ENCODE results near the gene CRABP1.

Gene CRABP1

GRCh38 chr15:78340231-78341056 lies at the start of gene CRABP1:
TSS of gene CRABP1 (plus strand) at chr15:78340353. CDS start at chr15:78340429, 76 bp downstream.
- no peak for DNase-seq (ENCODE audit: low read depth)

DNA sequence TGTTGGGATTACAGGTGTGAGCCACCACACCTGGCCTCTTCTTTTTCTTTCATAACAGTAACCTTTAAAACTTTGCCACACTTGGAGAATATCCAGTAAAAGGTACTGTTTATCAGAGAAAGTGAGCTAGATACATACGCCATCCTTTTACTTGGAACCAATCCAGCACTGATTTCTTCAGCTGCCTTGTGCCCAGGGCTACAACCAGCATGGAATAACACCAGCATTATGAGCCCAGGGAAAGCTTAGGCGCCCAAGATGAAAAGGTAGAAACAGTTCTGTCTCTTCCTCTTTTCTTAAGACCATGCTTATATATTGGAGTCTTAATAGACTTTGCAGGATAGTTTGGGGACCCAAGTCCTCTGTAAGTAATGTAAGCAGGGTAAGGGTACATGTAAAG lies 49.1 kb upstream of the CRABP1 start:
- no peak for DNase-seq (ENCODE audit: low read depth)

GRCh38 chr15:78291698-78292097 lies 48.5 kb upstream of the CRABP1 start:
- DNase-seq (ENCODE audit: low read depth): no peak

GRCh38 chr15:78292219-78292618 lies 47.9 kb upstream of the CRABP1 start:
- no peak for DNase-seq (ENCODE audit: low read depth)

GRCh38 chr15:78299101-78299930 lies 40.8 kb upstream of the CRABP1 start, which contains the start of gene SKIC8:
TSS of gene SKIC8 (minus strand) at chr15:78299609. CDS start at chr15:78295686, 3,923 bp downstream.
- DNase-seq (ENCODE audit: low read depth): peak; percentile 84

DNA sequence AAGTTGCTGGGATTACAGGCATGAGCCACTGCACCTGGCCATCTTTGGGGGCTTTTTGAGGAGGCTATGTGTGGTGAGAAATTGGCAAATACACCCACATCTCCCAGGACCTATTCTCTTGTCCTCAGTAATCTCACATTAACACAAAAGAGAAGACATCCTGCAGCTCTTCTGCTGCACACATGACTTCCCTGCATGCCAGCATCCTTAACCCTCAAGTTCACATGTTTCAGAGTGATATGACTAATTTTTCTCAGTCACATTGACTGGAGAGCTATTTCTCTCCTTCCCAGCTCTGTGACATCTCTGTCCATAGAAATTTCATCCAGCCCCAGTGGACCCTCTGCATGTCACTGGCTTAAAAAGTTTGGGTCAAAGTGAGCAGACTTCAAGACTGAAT lies 38.8 kb upstream of the CRABP1 start:
- DNase-seq (ENCODE audit: low read depth): no peak

- DNase-seq (ENCODE audit: low read depth): no peak
Observed at GRCh38 chr15:78301828-78302227, 38.3 kb upstream of the CRABP1 start.

DNA sequence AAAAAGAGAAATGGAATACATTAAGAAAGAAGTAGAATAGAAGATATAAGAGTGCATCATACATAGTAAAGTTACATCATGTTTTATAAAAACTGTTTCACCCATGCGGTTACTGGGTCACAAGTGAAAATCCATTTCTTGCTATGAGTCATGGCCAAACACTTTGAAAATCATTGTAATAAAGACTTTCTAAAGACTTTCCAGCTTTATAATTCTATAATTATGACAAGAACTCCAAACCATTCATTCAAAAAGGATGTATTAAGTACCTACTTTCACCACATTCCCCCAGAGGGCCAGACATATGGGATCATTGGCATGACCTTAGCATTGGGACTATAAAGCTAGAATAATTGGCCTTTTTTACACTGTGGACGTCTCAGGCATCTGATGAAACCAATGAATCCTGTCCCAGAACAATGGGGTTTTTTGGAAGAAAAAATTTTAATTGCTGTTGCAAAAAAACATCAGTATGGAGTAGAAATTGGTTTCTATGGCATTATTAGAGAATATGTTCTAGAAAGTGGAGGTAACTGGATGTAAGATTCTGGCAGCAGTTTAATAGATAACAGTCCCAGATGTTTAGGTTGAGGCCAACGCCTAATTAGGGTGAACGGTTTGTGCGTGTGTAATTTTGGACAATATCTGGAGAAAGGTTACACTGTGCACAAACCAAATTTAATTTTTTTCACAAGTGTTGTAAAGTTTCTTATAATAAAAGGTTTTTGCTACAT lies 37.4 kb upstream of the CRABP1 start:
- DNase-seq (ENCODE audit: low read depth): no peak

- no peak for DNase-seq (ENCODE audit: low read depth)
Observed at GRCh38 chr15:78304216-78305066, 35.7 kb upstream of the CRABP1 start.

- DNase-seq (ENCODE audit: low read depth): no peak
Observed at GRCh38 chr15:78306176-78306774, 33.9 kb upstream of the CRABP1 start.

GRCh38 chr15:78307976-78308375 lies 32.2 kb upstream of the CRABP1 start:
- DNase-seq (ENCODE audit: low read depth): no peak

DNA sequence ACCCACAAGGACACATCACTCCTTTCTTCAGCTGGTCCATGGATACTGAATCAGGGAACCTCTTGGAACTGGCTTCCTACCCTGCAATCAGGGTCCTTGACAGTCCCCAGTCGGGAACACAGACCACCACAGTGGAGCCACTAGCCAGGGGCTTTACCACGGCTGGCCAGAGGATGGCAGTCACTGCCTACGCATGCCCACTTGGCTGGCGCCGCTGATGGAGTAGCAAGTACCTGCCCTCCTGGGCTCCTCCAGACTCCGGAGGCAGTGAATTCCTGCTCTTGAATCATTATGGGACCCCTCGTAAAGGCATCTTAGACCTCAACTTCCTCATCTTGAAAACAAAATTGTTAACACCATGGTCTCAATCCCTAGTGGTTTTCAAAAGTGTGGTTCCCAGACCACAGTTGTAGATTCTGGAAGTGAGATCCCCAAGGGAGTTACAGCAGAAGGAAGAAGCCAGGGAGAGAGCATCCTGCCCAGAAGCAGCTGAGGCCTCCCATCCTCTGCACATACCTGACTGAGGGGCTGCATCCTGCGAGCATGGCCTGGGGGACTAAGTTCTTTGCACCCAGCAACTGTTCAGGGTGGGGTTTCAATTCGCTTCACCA lies 31.6 kb upstream of the CRABP1 start:
- DNase-seq (ENCODE audit: low read depth): peak; percentile 8

DNA sequence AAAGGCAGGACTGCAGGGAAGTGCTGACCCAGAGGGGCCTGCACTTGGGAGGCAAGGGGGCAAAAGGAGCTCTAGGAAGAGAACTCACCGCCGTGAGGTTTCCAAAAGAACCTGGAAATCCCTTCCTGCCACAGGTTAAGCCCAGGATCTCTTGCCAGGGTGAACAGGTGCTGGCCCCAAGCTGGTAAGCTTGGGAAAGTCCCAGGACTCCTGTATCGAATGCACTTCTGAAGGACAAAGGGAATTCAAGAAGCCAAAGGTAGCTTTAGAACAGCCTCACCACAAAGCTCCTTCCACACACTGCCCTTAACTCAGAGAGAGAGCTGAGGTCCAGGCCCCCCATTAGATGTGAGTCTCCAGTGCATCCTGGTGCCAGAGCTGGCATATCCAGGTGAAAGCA lies 28.9 kb upstream of the CRABP1 start:
- no peak for DNase-seq (ENCODE audit: low read depth)

GRCh38 chr15:78312536-78312935 lies 27.6 kb upstream of the CRABP1 start:
- no peak for DNase-seq (ENCODE audit: low read depth)

GRCh38 chr15:78312957-78313356 lies 27.2 kb upstream of the CRABP1 start:
- no peak for DNase-seq (ENCODE audit: low read depth)

DNA sequence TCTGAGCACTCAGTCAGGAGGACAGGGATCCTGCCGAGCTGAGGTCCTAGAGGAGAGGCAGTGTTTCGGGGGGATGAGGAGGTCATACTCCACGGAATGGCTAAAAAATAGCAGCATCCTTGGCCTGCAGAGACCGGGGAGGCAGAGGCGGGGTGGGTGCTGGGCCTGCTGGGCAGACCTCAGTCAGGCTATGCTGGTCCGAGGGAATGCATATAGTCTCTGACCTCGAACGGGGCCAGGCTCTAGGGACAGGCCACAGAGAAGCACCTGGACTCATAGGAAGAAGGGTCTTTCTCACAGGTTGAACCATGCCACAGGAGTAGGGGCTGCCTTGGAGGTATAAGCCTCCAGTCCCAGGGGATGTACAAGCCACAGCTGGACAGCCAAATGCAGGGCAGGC lies 26.8 kb upstream of the CRABP1 start:
- no peak for DNase-seq (ENCODE audit: low read depth)

DNA sequence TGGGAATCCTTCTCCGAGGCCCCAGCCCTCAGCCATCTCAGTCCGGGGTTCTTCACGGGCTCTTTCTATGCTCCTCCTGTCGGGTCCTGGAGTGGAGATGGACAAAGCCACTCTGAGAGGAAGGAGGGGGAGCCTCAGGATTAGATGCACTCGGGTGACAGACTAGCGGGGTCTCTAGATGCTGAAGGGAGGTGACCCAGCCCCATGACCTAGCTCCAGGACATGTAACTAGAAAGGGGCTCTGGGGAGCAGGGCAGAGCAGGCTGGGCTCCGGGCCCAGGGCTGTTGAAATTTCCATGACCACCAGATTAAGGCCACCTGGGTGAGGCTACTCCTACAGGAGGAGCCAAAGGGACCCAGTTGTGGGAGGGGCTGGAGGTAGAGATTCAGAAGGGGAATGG lies 26.0 kb upstream of the CRABP1 start:
- no peak for DNase-seq (ENCODE audit: low read depth)

DNA sequence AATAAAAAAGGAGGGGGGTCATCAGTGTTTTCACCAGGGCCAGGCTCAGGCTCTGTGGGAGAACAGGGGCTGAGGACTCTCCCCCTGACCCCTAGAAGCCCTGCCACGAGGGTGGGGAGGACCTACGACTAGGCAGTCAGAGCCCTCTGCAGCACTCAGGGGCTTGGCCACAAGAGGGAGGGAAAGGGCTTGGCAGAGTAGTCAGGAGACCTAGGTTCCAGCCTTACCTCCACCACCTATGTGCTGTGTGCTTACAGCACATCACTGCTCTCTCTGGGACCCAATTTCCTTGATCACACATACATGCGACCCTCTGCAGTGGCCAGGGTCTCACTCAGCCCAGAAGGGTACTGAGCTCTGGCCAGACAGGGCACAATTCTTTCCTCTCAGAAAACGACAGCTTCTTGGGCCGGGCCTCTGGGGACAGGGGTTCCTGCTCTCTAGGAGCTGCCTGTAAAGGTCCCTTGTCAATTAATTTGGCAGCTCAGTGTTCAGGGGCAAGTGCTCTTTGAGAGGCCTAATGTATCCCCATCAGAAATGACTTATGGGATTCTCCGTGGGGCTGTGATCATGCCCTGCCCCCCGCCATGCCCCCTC lies 24.4 kb upstream of the CRABP1 start:
- DNase-seq (ENCODE audit: low read depth): no peak

- DNase-seq (ENCODE audit: low read depth): no peak
Observed at GRCh38 chr15:78316283-78317083, 23.7 kb upstream of the CRABP1 start.

Data from activated T-helper 9 cell treated with anti-CD3 and anti-CD28 coated beads, Interleukin-2, amount 50 U/mL, for 16 hours (primary cell).